HT-29 (cell line): Measurements from ENCODE around the gene OR2V1. TPM values are rescaled to one million over a fixed set of nuclear protein-coding genes. Genes with fewer than 3 reads are reported as not detected.
"Not testable (repeated sequence)": the region's sequence is repeated elsewhere in the genome, so short reads cannot be mapped to it uniquely, and the experiment has no call there.

Experiments
- DNase-seq: peaks from one replicate; pipeline ENCODE4 v3.0.0-alpha.2; 2015; ENCODE audit warnings: low spot score
- total RNA-seq: library from RNA; depleted of rRNA; stranded (reverse); fragments of >200 nt; shearing (Covaris generic); gene quantifications from 2 replicates; pipeline ENCODE4 v1.2.3, GENCODE V29; 2014

Gene OR2V1
- total RNA-seq, 1 experiment from 2014 or later: not detected

GRCh38 chr5:181104259-181104568 is 26.8 kb downstream of the OR2V1 start:
- not testable (repeated sequence) for DNase-seq

GRCh38 chr5:181101930-181102674 is 28.9 kb downstream of the OR2V1 start:
- not testable (repeated sequence) for DNase-seq

- DNase-seq: not testable (repeated sequence)
Measured at GRCh38 chr5:181101030-181101641, 29.8 kb downstream of the OR2V1 start.

DNA sequence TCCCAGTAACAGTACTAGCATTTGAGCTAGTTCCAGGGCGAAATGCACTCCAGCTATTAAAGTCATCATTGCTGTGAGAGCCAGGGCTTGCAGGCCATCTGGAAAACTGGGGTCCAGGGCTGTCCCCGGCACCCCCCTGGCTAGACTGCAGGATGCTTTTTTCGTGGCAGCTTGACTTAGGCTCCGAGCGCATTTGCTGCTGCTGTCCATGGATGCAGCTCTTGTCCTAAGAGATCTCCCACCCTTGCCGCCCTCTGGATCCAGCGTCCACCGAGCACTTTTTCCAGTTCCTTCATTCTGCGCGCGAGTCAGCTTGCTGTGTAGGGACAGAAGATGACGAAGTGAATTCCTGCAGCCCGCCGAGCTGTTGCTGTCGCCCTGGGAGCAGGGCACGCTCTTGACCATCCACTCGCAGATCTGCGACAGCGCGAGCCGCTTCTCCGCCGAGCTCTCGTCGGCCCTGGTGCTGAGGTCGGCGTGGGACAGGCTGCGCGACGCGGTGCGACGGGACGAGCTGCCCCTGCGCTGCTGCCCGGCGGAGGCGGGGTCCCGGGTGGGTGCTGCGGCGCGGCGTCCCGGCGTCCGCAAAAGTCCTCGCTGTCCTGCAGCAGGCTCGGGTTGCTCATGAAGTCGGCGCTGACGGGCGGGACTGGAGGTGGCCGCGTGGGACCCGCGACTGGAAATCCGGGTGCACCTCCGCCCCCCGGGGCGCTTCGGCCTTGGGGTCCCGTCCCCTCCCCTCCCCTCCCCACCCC is 30.7 kb downstream of the OR2V1 start:
- DNase-seq: no peak

- DNase-seq: no peak
Measured at GRCh38 chr5:181099602-181100086, 31.3 kb downstream of the OR2V1 start.

- DNase-seq: no peak
Measured at GRCh38 chr5:181098762-181099601, 32.0 kb downstream of the OR2V1 start.

DNA sequence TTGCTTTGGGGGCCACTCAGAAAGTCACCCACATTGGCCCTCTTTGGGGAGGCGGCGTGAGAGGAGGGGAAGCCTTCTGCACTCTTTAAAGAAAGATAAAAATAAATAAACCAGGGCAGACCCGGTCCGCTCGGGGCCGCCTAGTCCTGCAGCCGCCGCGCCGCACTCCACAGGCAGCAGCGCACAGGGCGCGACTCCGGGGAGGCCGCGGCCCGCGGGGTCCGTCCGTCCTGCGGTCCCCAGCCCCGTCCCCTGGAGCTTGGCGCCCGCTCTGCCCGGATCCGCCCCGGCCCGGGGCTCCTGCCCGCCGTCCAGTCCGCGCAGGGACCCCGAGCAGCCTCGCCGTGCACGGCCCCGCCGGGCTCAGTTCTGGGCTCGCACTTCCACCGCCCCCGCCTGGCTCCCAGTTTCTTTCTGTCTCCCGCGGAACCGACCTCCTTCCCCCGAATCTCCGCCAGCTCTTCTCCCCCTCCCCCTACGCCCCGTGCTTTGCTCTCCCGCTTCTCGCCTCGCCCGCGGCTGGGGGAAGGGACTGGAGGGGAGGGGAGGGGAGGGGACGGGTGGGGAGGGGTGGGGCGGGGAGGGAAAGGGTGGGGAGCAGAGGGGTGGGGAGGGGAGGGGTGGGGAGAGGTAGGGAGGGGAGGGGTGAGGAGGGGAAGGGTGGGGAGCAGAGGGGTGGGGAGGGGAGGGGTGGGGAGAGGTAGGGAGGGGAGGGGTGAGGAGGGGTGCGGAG is 33.0 kb downstream of the OR2V1 start:
- DNase-seq: not testable (repeated sequence)

GRCh38 chr5:181097383-181097753 is 33.6 kb downstream of the OR2V1 start:
- not testable (repeated sequence) for DNase-seq

DNA sequence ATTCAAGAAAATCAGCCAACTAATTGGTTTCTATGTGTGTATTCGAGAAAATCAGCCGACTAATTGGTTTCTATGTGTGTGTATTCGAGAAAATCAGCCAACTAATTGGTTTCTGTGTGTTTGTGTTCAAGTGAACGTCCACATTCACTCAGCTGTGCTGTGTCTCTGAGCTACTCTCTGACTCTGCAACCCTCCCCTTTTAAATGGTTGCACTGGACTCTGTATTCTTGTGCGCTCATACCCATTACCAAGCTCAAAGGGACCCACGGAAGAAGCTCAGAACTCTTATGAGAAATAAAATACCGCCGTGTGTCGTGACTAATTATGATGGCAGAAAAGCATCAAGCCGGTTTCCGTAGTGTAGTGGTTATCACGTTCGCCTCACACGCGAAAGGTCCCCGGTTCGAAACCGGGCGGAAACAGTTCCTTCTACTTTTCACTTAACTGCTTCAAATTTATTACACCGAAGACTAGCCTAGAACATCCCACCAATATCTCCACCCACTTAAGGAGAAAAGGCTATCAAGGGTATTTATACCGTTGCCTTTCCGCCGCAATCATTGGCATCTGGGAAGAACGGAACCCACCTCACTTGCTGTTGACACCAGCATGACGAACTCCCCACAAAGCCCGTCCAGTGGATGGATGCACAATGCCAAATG is 34.1 kb downstream of the OR2V1 start:
- DNase-seq: not testable (repeated sequence)

DNA sequence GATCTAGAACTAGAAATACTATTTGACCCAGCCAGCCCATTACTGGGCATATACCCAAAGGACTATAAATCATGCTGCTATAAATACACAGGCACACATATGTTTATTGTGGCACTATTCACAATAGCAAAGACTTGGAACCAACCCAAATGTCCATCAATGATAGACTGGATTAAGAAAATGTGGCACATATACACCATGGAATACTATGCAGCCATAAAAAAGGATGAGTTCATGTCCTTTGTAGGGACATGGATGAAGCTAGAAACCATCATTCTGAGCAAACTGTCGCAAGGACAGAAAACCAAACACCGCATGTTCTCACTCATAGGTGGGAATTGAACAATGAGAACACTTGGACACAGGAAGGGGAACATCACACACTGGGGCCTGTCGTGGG is 35.8 kb downstream of the OR2V1 start:
- not testable (repeated sequence) for DNase-seq

- DNase-seq: no peak
Measured at GRCh38 chr5:181092428-181092827, 38.5 kb downstream of the OR2V1 start.

- DNase-seq: peak; percentile 63
Measured at GRCh38 chr5:181088289-181088688, 42.7 kb downstream of the OR2V1 start.

- DNase-seq: no peak
Measured at GRCh38 chr5:181087309-181087708, 43.7 kb downstream of the OR2V1 start.

- DNase-seq: no peak
Measured at GRCh38 chr5:181086884-181087205, 44.1 kb downstream of the OR2V1 start.

- no peak for DNase-seq
Measured at GRCh38 chr5:181086026-181086883, 44.7 kb downstream of the OR2V1 start.

DNA sequence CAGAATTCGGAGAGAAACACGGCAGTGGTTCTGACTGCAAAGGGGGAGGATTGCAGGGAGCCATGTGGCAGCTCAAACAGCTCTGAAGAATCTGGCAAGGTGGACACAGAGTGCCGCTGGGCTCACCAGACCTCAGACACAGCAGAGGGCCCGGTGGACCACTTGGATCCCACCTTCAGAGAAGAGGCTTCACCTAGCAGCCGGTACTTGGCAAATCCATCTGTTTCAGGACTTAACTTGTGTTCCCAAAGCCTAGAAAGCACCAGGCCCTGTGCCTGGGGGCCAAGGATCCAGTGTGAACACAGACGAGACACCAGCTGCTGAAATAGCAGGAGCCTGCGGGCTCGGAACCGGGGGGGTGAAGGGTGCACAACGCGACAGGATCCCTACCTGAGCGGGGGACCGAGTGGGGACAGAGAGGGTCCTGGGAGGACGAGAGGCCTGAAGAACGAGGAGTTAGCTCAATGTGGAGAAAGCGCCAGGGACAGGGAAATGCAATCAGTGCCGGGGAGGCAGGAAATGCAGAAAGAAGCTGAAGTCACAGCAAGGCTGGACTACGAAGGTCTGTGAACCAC is 46.3 kb downstream of the OR2V1 start:
- DNase-seq: no peak

GRCh38 chr5:181081989-181082388 is 49.0 kb downstream of the OR2V1 start:
- DNase-seq: no peak

DNA sequence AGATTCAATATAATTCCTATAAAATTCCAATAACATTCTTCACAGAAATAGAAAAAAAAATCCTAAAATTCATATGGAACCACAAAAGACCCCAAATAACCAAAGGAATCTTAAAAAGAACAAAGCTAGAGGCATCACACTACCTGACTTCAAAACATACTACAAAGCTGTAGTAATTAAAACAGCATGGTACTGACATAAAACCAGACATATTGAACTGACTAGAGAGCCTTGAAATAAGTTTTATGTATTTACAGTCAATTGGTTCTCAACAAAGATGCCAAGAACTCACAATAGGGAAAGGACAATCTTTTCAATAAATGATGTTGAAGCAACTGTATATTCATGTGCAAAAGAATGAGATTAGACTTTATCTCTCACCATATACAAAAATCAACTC is 54.0 kb downstream of the OR2V1 start:
- no peak for DNase-seq
